Sigmoid colon (tissue), 7 donors: ENCODE measurements around the gene AKR1B15. TPM values are rescaled to one million over a fixed set of nuclear protein-coding genes. Genes with fewer than 3 reads are reported as not detected.
"Not testable (repeated sequence)": the region's sequence is repeated elsewhere in the genome, so short reads cannot be mapped to it uniquely, and the experiment has no call there.

ENCODE experiments used
- DNase-seq: peaks from one replicate; pipeline ENCODE4 v3.0.0-alpha.2; 2019
- H3K27ac ChIP-seq, 4 donors: fragments of 200-600 bp; sonication (generic); one replicate each; pipeline ENCODE4 v1.5.1; 2016 to 2019; ENCODE audit warnings: mild to moderate bottlenecking in 1 of 4
- H3K27me3 ChIP-seq, 3 donors: fragments of 200-600 bp; sonication (generic); one replicate each; pipeline ENCODE4 v1.5.1; 2019; ENCODE audit warnings: mild to moderate bottlenecking in 1 of 3
- H3K36me3 ChIP-seq, 4 donors: fragments of 200-600 bp; sonication (generic); one replicate each; pipeline ENCODE4 v1.5.1; 2016 to 2019
- H3K4me1 ChIP-seq, 4 donors: fragments of 200-600 bp; sonication (generic); one replicate each; pipeline ENCODE4 v1.5.1; 2017 to 2019
- H3K4me3 ChIP-seq, 4 donors: fragments of 200-600 bp; sonication (generic); one replicate each; pipeline ENCODE4 v1.5.1; 2017 to 2019; ENCODE audit warnings: mild to moderate bottlenecking in 2 of 4, moderate library complexity in 1 of 4
- H3K9me3 ChIP-seq, 4 donors: fragments of 200-600 bp in 3 of 4; sonication (generic) in 3 of 4; one replicate each; pipeline versions ENCODE4 v1.5.1 to v1.6.1; 2013 to 2019
- EP300 ChIP-seq, 4 donors: sonication (generic); formaldehyde crosslinking; IDR thresholded peaks; one replicate each; pipeline ENCODE4 v1.6.1; 2017; ENCODE audit warnings: antibody characterized with exemption in 4 of 4
- POLR2A ChIP-seq, 2 donors: fragments of 450-650 bp; IDR thresholded peaks; one replicate each; pipeline ENCODE4 v1.6.1; 2016; ENCODE audit warnings: antibody characterized with exemption in 2 of 2, mild to moderate bottlenecking in 2 of 2, moderate library complexity in 2 of 2
- POLR2AphosphoS5 ChIP-seq, 4 donors: sonication (generic); formaldehyde crosslinking; IDR thresholded peaks; one replicate each; pipeline ENCODE4 v1.6.1; 2017; ENCODE audit warnings: antibody characterized with exemption in 4 of 4
- WGBS, 2 donors: extraction: QIAGEN DNeasy Blood & Tissue Kit; methylation state at CpG; one replicate each; pipeline ENCODE4 v1.1.7; 2013; 5-methylcytosine and 5-hydroxymethylcytosine counted together
- intact Hi-C: fragments of 100-400 bp; cut with DNase I; formaldehyde crosslinking; loops from one replicate; pipeline ENCODE4 v1.15.1; 2023
- polyA plus RNA-seq, 3 donors: library from polyadenylated mRNA; stranded (reverse); fragments of 200-250 nt; gene quantifications; one replicate each; pipeline ENCODE4 v1.2.3, GENCODE V29; 2013
- total RNA-seq, 4 donors: library from RNA; depleted of rRNA; stranded (reverse); fragments of >200 nt; gene quantifications; one replicate each; pipeline ENCODE4 v1.1.0, GENCODE V29; 2016
- TF ChIP-seq, protein P1 (sequence below), 4 experiments: fragments of 450-650 bp in 3 of 4; fragments of 200-600 bp in 1 of 4; IDR thresholded peaks; one replicate each; pipeline ENCODE4 v1.5.1; 2016 to 2019; ENCODE audit warnings: antibody characterized with exemption in 4 of 4, mild to moderate bottlenecking in 3 of 4, moderate library complexity in 2 of 4
- donor health status: healthy with polysubstance abuse.
- donor health status: Bipolar disorder and iron deficiency.
- donor health status: healthy.

AKR1B15 gene
- total and polyA plus RNA-seq, 7 donors, result 0.22 TPM; not detected in 6

DNA sequence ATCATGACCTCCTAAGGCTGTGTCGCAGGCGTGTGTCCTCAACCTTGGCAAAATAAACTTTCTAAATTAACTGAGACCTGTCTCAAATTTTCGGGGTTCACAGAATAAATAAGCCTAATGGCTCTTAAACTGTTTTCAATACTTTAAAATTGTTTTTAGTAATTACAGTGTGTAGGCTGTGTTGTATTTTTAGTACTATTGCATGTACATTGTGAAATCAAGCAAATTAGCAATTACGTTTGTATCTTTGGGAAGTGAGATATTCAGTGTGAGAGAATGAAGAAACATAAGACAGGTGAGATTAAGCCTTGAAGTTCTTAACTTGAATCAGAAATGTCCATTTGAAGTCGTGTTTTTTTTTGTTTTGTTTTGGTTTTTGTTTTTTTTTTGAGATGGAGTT is 26.3 kb upstream of the AKR1B15 start:
- no peaks in the 10 kb centered on the region for H3K27me3 ChIP-seq
- 84 to 89% methylated on average over 5 of the region's 5 CpGs for WGBS, 2 donors
- no peaks in the 10 kb centered on the region for H3K36me3 ChIP-seq
- no peak for DNase-seq
- H3K27ac ChIP-seq, result no peak overlapping the region
- TF ChIP-seq EP300 (IDR thresholded peaks at IDR 0.05), result no peak
- TF ChIP-seq POLR2AphosphoS5 (IDR thresholded peaks at IDR 0.05), result no peak
- TF ChIP-seq, protein P1, sequence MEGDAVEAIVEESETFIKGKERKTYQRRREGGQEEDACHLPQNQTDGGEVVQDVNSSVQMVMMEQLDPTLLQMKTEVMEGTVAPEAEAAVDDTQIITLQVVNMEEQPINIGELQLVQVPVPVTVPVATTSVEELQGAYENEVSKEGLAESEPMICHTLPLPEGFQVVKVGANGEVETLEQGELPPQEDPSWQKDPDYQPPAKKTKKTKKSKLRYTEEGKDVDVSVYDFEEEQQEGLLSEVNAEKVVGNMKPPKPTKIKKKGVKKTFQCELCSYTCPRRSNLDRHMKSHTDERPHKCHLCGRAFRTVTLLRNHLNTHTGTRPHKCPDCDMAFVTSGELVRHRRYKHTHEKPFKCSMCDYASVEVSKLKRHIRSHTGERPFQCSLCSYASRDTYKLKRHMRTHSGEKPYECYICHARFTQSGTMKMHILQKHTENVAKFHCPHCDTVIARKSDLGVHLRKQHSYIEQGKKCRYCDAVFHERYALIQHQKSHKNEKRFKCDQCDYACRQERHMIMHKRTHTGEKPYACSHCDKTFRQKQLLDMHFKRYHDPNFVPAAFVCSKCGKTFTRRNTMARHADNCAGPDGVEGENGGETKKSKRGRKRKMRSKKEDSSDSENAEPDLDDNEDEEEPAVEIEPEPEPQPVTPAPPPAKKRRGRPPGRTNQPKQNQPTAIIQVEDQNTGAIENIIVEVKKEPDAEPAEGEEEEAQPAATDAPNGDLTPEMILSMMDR (IDR thresholded peaks at IDR 0.05), result no peak
- no peak for TF ChIP-seq POLR2A (IDR thresholded peaks at IDR 0.05)
- intact Hi-C loops, result no loop called here
- no peaks in the 10 kb centered on the region for H3K9me3 ChIP-seq
- H3K4me1 ChIP-seq, result no peaks in the 10 kb centered on the region
- H3K4me3 ChIP-seq, result no peak overlapping the region

DNA sequence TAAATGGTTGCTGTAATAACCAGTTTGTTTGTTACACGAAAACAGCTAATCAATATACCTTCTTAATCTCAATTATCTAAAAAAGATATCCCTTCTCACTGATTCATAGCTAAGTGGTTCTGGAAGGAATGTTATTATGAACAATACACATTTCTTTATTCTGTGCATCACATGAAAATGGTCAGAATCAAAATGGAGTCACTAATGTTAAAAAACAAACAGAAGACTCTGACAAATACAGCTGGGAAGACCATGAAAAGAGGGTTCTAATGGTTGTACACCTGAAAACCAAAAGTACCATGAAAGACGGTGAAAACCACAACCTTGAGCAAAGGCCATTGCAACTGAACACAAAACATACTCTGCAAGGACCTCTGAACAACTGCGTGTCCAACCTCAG is 23.5 kb upstream of the AKR1B15 start:
- H3K27me3 ChIP-seq, H3K4me1 ChIP-seq, H3K9me3 ChIP-seq, DNase-seq, H3K36me3 ChIP-seq, intact Hi-C loops, H3K4me3 ChIP-seq, H3K27ac ChIP-seq: not testable (repeated sequence)
- 88 to 94% methylated on average over 3 of the region's 3 CpGs for WGBS, 2 donors

DNA sequence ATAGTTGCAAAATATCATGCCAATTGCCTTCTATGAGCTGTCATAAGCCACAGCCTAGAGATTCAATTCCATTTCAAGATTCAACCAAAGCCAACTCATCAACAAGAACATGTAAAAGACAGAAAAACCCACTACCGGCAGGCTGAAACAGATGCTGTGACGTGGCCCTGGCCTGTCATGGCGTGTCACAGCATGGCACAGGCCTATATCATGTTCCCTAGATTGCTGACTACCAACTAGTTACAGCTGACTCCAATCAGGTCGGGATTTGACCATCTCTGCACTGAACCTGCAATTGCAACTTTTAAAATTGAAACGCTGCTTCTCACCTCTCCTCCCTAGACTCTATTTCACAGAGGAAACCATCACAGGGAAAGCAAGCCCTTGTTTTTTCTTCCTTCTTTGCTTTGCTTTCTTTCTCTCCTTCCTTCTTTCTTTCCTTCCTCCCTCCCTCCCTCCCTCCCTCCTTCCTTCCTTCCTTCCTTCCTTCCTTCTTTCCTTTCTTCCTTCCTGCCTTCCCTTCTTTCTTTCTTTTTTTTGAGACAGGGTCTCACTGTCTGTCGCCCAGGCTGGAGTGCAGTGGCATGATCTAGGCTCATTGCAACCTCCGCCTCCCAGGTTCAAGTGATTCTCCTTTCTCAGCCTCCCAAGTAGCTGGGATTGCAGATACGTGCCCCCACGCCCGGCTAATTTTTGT is 22.2 kb upstream of the AKR1B15 start:
- H3K9me3 ChIP-seq, H3K4me3 ChIP-seq, H3K27ac ChIP-seq, H3K36me3 ChIP-seq, H3K27me3 ChIP-seq, H3K4me1 ChIP-seq, DNase-seq, intact Hi-C loops: not testable (repeated sequence)
- 84 to 91% methylated on average over 10 of the region's 10 CpGs for WGBS, 2 donors

DNA sequence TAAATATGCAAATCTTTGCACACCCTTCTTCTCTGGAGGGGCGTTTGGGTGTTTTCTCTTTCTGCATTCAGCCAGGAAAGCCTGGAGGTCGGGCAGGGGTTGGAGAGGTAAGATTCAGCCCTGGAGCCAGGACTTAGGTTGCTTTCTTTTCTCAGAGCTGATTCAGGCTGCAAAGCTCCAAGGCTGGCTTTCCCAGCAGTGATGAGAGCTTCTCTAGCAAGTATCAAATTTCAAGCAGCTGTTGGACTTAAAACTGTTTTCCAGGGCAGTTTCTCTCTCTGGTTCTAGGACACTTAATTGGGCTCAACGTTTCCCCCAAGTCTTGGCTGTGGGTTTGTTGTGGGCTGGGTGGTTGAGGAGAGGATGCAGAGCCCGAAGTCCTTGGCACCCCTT is 20.9 kb upstream of the AKR1B15 start:
- WGBS, 2 donors, result 39 to 46% methylated on average over 4 of the region's 4 CpGs
- TF ChIP-seq, protein P1 (IDR thresholded peaks at IDR 0.05), result no peak
- TF ChIP-seq EP300 (IDR thresholded peaks at IDR 0.05) (no peak), POLR2AphosphoS5 (IDR thresholded peaks at IDR 0.05) (no peak), POLR2A (IDR thresholded peaks at IDR 0.05) (no peak)
- H3K4me1 ChIP-seq, result no peaks in the 10 kb centered on the region
- peak overlapping the region in 1 of 4 donors; percentile 45 for H3K27ac ChIP-seq
- H3K4me3 ChIP-seq, result no peak overlapping the region
- no peak for DNase-seq
- intact Hi-C loops, result no loop called here
- no peaks in the 10 kb centered on the region for H3K36me3 ChIP-seq
- no peaks in the 10 kb centered on the region for H3K9me3 ChIP-seq
- peaks cover 0 to 4% (median 0%) of the 10 kb centered on the region in 3 donors for H3K27me3 ChIP-seq

DNA sequence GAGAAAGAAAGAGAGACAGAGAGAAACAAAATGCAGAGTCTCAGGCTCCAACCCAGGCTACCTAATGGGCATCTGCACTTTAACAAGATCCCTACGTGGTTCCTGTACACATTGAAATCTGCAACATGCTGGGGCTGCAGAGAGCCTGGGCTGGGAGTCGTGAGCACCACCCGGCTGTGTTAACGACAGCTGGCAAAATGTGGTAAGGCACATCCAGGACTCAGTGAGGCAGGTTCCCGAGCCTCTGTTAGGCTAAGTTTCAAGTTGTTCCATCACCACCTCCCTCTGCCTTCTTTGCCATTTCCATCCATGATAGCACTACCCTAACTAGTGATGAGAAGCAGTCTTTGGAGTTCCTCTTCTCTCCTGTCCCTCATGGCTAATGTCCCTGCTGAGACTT is 20.2 kb upstream of the AKR1B15 start:
- Histone ChIP-seq H3K4me1 (no peaks in the 10 kb centered on the region), H3K36me3 (no peaks in the 10 kb centered on the region), H3K27ac (no peak overlapping the region), H3K9me3 (no peaks in the 10 kb centered on the region), H3K27me3 (peaks cover 0 to 4% (median 0%) of the 10 kb centered on the region in 3 donors), H3K4me3 (no peak overlapping the region)
- intact Hi-C loops, result no loop called here
- DNase-seq, result no peak
- 62 to 82% methylated on average over 5 of the region's 5 CpGs for WGBS, 2 donors
- TF ChIP-seq EP300 (IDR thresholded peaks at IDR 0.05), result no peak
- no peak for TF ChIP-seq POLR2A (IDR thresholded peaks at IDR 0.05)
- TF ChIP-seq POLR2AphosphoS5 (IDR thresholded peaks at IDR 0.05), result no peak
- TF ChIP-seq, protein P1 (IDR thresholded peaks at IDR 0.05), result no peak

DNA sequence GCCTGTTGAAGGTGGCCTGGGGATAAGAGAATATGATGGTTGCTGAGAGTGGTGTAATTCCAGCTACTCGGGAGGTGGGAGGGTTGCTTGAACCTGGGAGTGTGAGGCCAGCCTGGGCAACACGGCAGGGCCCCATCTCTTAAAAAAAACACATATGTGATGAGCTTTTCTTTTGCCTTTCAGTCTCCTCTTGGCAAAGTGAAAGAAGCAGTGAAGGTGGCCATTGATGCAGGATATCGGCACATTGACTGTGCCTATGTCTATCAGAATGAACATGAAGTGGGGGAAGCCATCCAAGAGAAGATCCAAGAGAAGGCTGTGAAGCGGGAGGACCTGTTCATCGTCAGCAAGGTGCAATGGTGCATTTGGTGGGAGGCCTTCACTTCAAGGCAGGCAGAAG is 18.4 kb upstream of the AKR1B15 start:
- intact Hi-C loops, result no loop called here
- H3K27ac ChIP-seq, result no peak overlapping the region

More for the DNA sequence above, 18.4 kb upstream of the AKR1B15 start:
- Histone ChIP-seq H3K4me1 (no peaks in the 10 kb centered on the region), H3K36me3 (no peaks in the 10 kb centered on the region), H3K27me3 (peaks cover 0 to 4% (median 0%) of the 10 kb centered on the region in 3 donors), H3K4me3 (no peak overlapping the region), H3K9me3 (no peaks in the 10 kb centered on the region)
- no peak for DNase-seq
- 90 to 93% methylated on average over 5 of the region's 5 CpGs for WGBS, 2 donors
- no peak for TF ChIP-seq EP300 (IDR thresholded peaks at IDR 0.05)
- TF ChIP-seq, protein P1 (IDR thresholded peaks at IDR 0.05), result no peak
- TF ChIP-seq POLR2A (IDR thresholded peaks at IDR 0.05), result no peak
- TF ChIP-seq POLR2AphosphoS5 (IDR thresholded peaks at IDR 0.05), result no peak
